Muscle layer of colon (tissue), 2 donors: ENCODE data around the gene LNX2.

ENCODE experiments used
- H3K27ac ChIP-seq: one replicate; pipeline ENCODE4 v1.7.0; 2013; ENCODE audit warnings: low read depth, mild to moderate bottlenecking, low read length, moderate library complexity
- H3K27me3 ChIP-seq, 2 donors: one replicate each; pipeline ENCODE4 v1.7.0; 2013; ENCODE audit warnings: low read length in 2 of 2, mild to moderate bottlenecking in 2 of 2; ENCODE audit not compliant: insufficient read depth in 2 of 2, control insufficient read depth in 1 of 2
- H3K36me3 ChIP-seq: one replicate; pipeline ENCODE4 v1.7.0; 2013; ENCODE audit warnings: mild to moderate bottlenecking, low read length; ENCODE audit not compliant: insufficient read depth
- H3K4me1 ChIP-seq: one replicate; pipeline ENCODE4 v1.7.0; 2013; ENCODE audit warnings: mild to moderate bottlenecking, low read length; ENCODE audit not compliant: insufficient read depth
- H3K4me3 ChIP-seq, 2 donors: one replicate each; pipeline ENCODE4 v1.7.0; 2013; ENCODE audit warnings: low read length in 2 of 2, low read depth in 1 of 2, mild to moderate bottlenecking in 1 of 2, moderate library complexity in 1 of 2
- H3K9ac ChIP-seq: one replicate; pipeline ENCODE4 v1.7.0; 2013; ENCODE audit warnings: low read length
- H3K9me3 ChIP-seq: one replicate; pipeline ENCODE4 v1.7.0; 2013; ENCODE audit warnings: mild to moderate bottlenecking, low read length
- donor health status: abdominal sarcoma.
- donor health status: Adenocarcinoma of cecum.

The LNX2 gene

GRCh38 chr13:27620377-27621115 is at the start of gene LNX2:
LNX2 (minus strand) TSS chr13:27620529; CDS start chr13:27581703, 38,826 bp downstream.
- H3K4me3 ChIP-seq = peak within 1 kb of the TSS; percentile 78 to 83
- H3K27ac ChIP-seq = peak within 1 kb of the TSS; percentile 95
- H3K9me3 ChIP-seq = no peaks in the 10 kb centered on the region
- peak within 1 kb of the TSS; percentile 91 for H3K9ac ChIP-seq
- H3K36me3 ChIP-seq = peaks cover 12% of the 10 kb centered on the region
- no peaks in the 10 kb centered on the region for H3K27me3 ChIP-seq
- H3K4me1 ChIP-seq = peaks cover 34% of the 10 kb centered on the region

DNA sequence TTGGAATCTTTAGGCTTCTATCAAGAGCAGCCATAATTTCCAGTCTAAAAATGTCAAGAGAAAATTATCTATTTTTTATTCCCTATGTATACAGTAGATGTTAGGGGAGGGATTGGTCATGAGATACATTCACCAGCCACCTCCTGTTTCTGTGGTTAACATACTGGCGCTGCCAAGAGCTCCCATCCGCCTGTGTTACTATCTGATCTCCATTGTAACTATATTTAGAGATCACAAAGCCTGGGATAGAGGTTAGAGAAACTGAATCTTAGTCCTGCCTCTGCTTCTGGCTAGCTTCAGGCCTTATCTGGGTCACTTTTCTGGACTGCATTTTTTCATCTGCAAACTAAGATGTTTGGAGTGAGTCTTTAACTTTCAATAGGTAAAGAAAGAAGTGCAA is 47.6 kb upstream of the LNX2 start:
- no peak overlapping the region for H3K4me3 ChIP-seq
- H3K36me3 ChIP-seq = peaks cover 4% of the 10 kb centered on the region
- H3K27me3 ChIP-seq = no peaks in the 10 kb centered on the region
- H3K9ac ChIP-seq = no peak overlapping the region
- no peaks in the 10 kb centered on the region for H3K9me3 ChIP-seq
- H3K4me1 ChIP-seq = peaks cover 8% of the 10 kb centered on the region
- H3K27ac ChIP-seq = no peak overlapping the region

DNA sequence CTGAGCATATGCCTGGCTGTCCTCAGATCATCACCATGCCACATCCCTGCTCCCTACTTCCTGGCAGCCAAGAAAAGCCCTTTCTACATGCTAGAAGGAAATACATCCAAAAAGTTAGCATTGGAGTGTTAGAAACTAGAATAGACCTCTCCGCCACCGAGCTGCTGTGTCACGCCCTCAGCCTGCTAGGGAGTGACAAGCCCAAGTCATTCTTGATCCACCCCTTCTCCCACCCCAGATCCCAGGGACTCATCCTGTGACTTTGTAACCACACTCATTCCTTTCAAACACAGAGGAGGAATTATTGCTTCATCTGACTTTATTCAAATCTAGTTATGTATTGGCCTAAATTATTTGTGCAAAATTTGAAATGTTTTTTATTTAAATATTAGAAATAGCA is 46.6 kb upstream of the LNX2 start:
- Histone ChIP-seq H3K27ac (no peak overlapping the region), H3K9me3 (no peaks in the 10 kb centered on the region), H3K36me3 (peaks cover 4% of the 10 kb centered on the region), H3K4me1 (peaks cover 8% of the 10 kb centered on the region), H3K27me3 (no peaks in the 10 kb centered on the region), H3K9ac (no peak overlapping the region), H3K4me3 (no peak overlapping the region)

DNA sequence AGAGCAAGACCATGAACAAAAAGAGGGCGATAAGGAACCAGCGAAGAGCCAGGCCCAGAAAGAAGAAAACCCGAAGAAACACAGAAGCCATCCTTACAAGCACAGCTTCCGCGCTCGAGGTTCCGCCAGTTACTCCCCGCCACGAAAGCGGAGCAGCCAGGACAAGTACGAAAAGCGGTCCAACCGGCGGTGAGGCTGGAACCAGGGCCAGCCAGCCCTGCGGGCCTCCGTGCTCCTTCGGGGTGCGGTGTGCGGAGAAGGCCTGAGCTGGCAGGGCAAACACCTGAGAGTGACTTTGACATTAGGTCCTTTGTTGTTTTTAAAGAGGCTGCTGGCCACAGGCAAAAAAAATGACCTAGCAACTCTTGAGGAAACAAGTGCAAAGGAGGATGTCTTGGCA is 45.4 kb upstream of the LNX2 start:
- H3K9me3 ChIP-seq = no peaks in the 10 kb centered on the region
- no peaks in the 10 kb centered on the region for H3K27me3 ChIP-seq
- H3K4me3 ChIP-seq = no peak overlapping the region
- H3K36me3 ChIP-seq = peaks cover 4% of the 10 kb centered on the region
- H3K4me1 ChIP-seq = peaks cover 8% of the 10 kb centered on the region
- no peak overlapping the region for H3K9ac ChIP-seq
- H3K27ac ChIP-seq = no peak overlapping the region

DNA sequence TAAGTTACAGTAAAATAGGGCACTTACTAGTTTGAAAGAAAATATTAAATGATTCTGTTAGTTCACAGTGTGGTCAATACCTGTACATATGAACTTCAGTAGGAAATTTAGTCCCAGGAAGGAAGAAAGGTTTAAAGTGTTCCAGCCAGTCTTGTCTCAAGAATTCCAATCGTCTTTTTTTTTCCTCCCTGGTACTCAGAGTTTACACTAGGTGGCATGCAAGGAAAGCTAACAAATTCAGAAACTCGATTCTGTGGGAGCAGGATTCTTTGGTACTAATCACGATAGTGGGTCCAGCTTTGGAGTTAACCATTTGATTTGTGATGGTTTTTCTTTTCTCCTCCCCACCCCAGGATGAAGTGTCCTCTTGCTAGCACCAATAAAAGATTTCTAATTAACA is 45.0 kb upstream of the LNX2 start:
- Histone ChIP-seq H3K4me1 (peaks cover 8% of the 10 kb centered on the region), H3K4me3 (no peak overlapping the region), H3K27me3 (no peaks in the 10 kb centered on the region), H3K9me3 (no peaks in the 10 kb centered on the region), H3K9ac (no peak overlapping the region), H3K27ac (no peak overlapping the region), H3K36me3 (peaks cover 4% of the 10 kb centered on the region)

GRCh38 chr13:27663947-27664346 is 43.6 kb upstream of the LNX2 start:
- Histone ChIP-seq H3K27ac (no peak overlapping the region), H3K9ac (no peak overlapping the region)

GRCh38 chr13:27662738-27663470 is 42.6 kb upstream of the LNX2 start:
- H3K4me1 ChIP-seq = peaks cover 6% of the 10 kb centered on the region
- H3K36me3 ChIP-seq = peaks cover 4% of the 10 kb centered on the region
- no peaks in the 10 kb centered on the region for H3K9me3 ChIP-seq
- H3K4me3 ChIP-seq = no peak overlapping the region
- H3K27me3 ChIP-seq = no peaks in the 10 kb centered on the region
- H3K27ac ChIP-seq = no peak overlapping the region
- H3K9ac ChIP-seq = no peak overlapping the region

More at GRCh38 chr13:27663947-27664346, 43.6 kb upstream of the LNX2 start:
- no peak overlapping the region for H3K4me3 ChIP-seq
- peaks cover 14% of the 10 kb centered on the region for H3K4me1 ChIP-seq
- H3K27me3 ChIP-seq = no peaks in the 10 kb centered on the region
- peaks cover 4% of the 10 kb centered on the region for H3K36me3 ChIP-seq
- no peaks in the 10 kb centered on the region for H3K9me3 ChIP-seq

DNA sequence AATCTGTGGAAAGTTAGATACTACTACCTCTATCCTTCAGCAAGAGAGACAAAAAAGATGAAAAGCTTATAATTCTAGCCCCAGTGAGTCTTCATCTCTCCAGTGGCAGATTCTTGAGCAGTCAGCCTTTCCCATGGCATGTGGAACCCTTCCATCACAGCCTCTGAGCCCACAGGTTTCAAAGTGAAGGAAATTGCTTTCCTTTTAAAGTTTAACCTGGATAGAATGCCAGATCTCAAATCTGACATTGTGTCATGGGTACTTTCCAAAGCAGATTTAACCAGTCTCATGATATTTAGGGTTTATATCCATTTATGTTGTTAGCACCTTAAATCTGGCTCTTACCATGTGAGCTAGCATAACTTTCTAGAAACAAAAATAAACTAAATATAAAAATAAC is 40.7 kb upstream of the LNX2 start:
- peaks cover 10% of the 10 kb centered on the region for H3K4me1 ChIP-seq

GRCh38 chr13:27660511-27660910 is 40.2 kb upstream of the LNX2 start:
- no peak overlapping the region for H3K27ac ChIP-seq
- peaks cover 10% of the 10 kb centered on the region for H3K4me1 ChIP-seq

More for the DNA sequence above, 40.7 kb upstream of the LNX2 start:
- no peak overlapping the region for H3K27ac ChIP-seq
- H3K9me3 ChIP-seq = no peaks in the 10 kb centered on the region
- H3K4me3 ChIP-seq = no peak overlapping the region
- H3K36me3 ChIP-seq = no peaks in the 10 kb centered on the region
- no peak overlapping the region for H3K9ac ChIP-seq
- H3K27me3 ChIP-seq = no peaks in the 10 kb centered on the region

GRCh38 chr13:27659145-27659865 is 39.0 kb upstream of the LNX2 start:
- Histone ChIP-seq H3K9ac (no peak overlapping the region), H3K4me3 (no peak overlapping the region), H3K27me3 (no peaks in the 10 kb centered on the region), H3K36me3 (no peaks in the 10 kb centered on the region), H3K27ac (no peak overlapping the region), H3K4me1 (peaks cover 10% of the 10 kb centered on the region), H3K9me3 (no peaks in the 10 kb centered on the region)

More at GRCh38 chr13:27660511-27660910, 40.2 kb upstream of the LNX2 start:
- Histone ChIP-seq H3K9ac (no peak overlapping the region), H3K9me3 (no peaks in the 10 kb centered on the region), H3K4me3 (no peak overlapping the region), H3K36me3 (no peaks in the 10 kb centered on the region), H3K27me3 (no peaks in the 10 kb centered on the region)

- no peaks in the 10 kb centered on the region for H3K9me3 ChIP-seq
- no peak overlapping the region for H3K9ac ChIP-seq
- no peaks in the 10 kb centered on the region for H3K27me3 ChIP-seq
- H3K36me3 ChIP-seq = no peaks in the 10 kb centered on the region
- H3K4me3 ChIP-seq = no peak overlapping the region
- no peak overlapping the region for H3K27ac ChIP-seq
- H3K4me1 ChIP-seq = peaks cover 10% of the 10 kb centered on the region
These were observed 38.2 kb upstream of the LNX2 start for GRCh38 chr13:27658546-27658945.
